Astrocyte of the cerebellum (primary cell): Measurements from ENCODE around the gene SPON1.

Experiments
- DNase-seq: peaks from one replicate; pipeline ENCODE4 v3.0.0-alpha.2; 2011; ENCODE audit warnings: low read depth
- H3K4me3 ChIP-seq: 2 replicates; pipeline ENCODE4 v1.5.1; 2011; ENCODE audit warnings: mild to moderate bottlenecking, low read depth, low read length, moderate library complexity
- in situ Hi-C: cut with HindIII; loops from 2 replicates; pipeline ENCODE4 v1.10.0; 2017; ENCODE audit warnings: low sequenced_read_pairs
- TF ChIP-seq, protein P1 (sequence below): IDR thresholded peaks from 2 replicates; pipeline ENCODE4 v1.5.1; 2012; ENCODE audit warnings: low read length, low read depth, moderate library complexity, mild to moderate bottlenecking; ENCODE audit errors: missing control alignments

The SPON1 gene

GRCh38 chr11:13993096-13993765 is 30.7 kb downstream of the SPON1 start:
- no peak for DNase-seq
- in situ Hi-C loops, result no loop called here
- TF ChIP-seq, protein P1, sequence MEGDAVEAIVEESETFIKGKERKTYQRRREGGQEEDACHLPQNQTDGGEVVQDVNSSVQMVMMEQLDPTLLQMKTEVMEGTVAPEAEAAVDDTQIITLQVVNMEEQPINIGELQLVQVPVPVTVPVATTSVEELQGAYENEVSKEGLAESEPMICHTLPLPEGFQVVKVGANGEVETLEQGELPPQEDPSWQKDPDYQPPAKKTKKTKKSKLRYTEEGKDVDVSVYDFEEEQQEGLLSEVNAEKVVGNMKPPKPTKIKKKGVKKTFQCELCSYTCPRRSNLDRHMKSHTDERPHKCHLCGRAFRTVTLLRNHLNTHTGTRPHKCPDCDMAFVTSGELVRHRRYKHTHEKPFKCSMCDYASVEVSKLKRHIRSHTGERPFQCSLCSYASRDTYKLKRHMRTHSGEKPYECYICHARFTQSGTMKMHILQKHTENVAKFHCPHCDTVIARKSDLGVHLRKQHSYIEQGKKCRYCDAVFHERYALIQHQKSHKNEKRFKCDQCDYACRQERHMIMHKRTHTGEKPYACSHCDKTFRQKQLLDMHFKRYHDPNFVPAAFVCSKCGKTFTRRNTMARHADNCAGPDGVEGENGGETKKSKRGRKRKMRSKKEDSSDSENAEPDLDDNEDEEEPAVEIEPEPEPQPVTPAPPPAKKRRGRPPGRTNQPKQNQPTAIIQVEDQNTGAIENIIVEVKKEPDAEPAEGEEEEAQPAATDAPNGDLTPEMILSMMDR, result no peak
- H3K4me3 ChIP-seq, result no peak overlapping the region

DNA sequence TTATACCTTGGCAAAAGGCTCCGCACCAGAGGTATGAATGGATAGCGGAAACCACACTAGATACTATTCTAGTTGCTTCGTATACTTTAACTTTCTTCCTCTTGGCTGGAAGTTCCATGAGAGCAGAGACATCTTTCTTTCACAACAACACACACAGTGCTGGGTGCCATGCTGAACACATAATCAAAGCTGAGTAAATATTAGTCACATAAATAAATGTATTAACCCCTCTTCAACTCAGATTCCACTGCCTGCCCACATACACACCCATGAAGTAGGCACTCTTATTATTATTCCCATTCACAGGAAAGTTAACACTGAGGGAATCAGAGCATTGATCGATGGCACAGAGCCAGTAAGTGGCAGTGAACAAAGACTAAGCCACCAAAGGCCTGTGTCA is 35.4 kb downstream of the SPON1 start:
- no peak overlapping the region for H3K4me3 ChIP-seq
- DNase-seq, result no peak
- in situ Hi-C loops, result no loop called here
- TF ChIP-seq, protein P1, result no peak

GRCh38 chr11:13999704-14000103 is 37.2 kb downstream of the SPON1 start:
- no peak for DNase-seq
- in situ Hi-C loops, result no loop called here
- TF ChIP-seq, protein P1, result no peak
- H3K4me3 ChIP-seq, result no peak overlapping the region

- in situ Hi-C loops, result no loop called here
- no peak overlapping the region for H3K4me3 ChIP-seq
- DNase-seq, result no peak
- TF ChIP-seq, protein P1, result no peak
Observed at GRCh38 chr11:14001597-14001996, 39.1 kb downstream of the SPON1 start.

- in situ Hi-C loops, result no loop called here
- TF ChIP-seq, protein P1, result no peak
- H3K4me3 ChIP-seq, result no peak overlapping the region
- DNase-seq, result no peak
Observed at GRCh38 chr11:14007566-14007965, 45.0 kb downstream of the SPON1 start.

DNA sequence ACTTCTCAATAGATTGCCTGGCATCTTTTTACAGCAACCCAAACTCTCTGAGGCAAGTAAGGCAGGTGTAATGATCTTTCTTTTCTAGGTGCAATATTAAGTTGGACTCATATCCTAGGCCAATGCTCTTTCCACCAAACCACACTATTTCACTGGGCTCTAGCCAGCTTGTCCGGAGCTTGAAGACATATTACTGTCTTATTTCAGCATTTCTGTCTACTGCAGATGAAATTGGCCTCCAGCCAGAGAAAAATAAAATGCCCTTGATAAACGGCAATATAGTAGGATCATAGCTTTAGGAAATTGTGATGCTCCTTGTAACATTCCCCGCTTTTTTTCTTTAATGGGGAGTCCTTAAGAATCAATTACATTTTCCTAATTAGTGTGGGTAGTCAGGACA is 48.1 kb downstream of the SPON1 start:
- TF ChIP-seq, protein P1, result no peak
- DNase-seq, result no peak
- in situ Hi-C loops, result no loop called here
- H3K4me3 ChIP-seq, result no peak overlapping the region
